Neural cell (in vitro differentiated cells): ENCODE results near the gene MRTFA. TPM values are rescaled to one million over a fixed set of nuclear protein-coding genes. Genes with fewer than 3 reads are reported as not detected.

Experiments used
- H2AFZ ChIP-seq: fragments of 200-600, 300-800 bp; sonication (generic), shearing (Covaris generic); 2 replicates; pipeline ENCODE4 v1.6.0; 2014; ENCODE audit warnings: low read depth, mild to moderate bottlenecking, antibody characterized with exemption, low read length, moderate library complexity
- H3F3A ChIP-seq: fragments of 200-600 bp; shearing (Covaris generic); 2 replicates; pipeline ENCODE4 v1.6.1; 2016; ENCODE audit warnings: mild to moderate bottlenecking, moderate library complexity, mixed read lengths, antibody characterized with exemption, low read length; ENCODE audit not compliant: insufficient read depth, poor library complexity, severe bottlenecking
- H3K27ac ChIP-seq: fragments of 200-600, 300-800 bp; sonication (generic), shearing (Covaris generic); 2 replicates; pipeline ENCODE4 v1.5.1; 2014; ENCODE audit warnings: mild to moderate bottlenecking, low read length, moderate library complexity
- H3K27me3 ChIP-seq: fragments of 300-800, 200-600 bp; sonication (generic), shearing (Covaris generic); 2 replicates; pipeline ENCODE4 v1.6.0; 2014; ENCODE audit warnings: mild to moderate bottlenecking, low read depth, low read length, moderate library complexity; ENCODE audit not compliant: insufficient read depth
- H3K36me3 ChIP-seq: fragments of 300-800, 200-600 bp; sonication (generic), shearing (Covaris generic); 2 replicates; pipeline ENCODE4 v1.5.1; 2014; ENCODE audit warnings: mild to moderate bottlenecking, antibody characterized with exemption, low read length, moderate library complexity; ENCODE audit not compliant: insufficient read depth
- H3K4me2 ChIP-seq: fragments of 300-800, 200-600 bp; sonication (generic), shearing (Covaris generic); 2 replicates; pipeline ENCODE4 v1.6.0; 2014; ENCODE audit warnings: mild to moderate bottlenecking, low read length
- H3K4me3 ChIP-seq: fragments of 300-800, 200-600 bp; sonication (generic), shearing (Covaris generic); 2 replicates; pipeline ENCODE4 v1.5.1; 2014; ENCODE audit warnings: mild to moderate bottlenecking, low read length, moderate library complexity
- H3K79me2 ChIP-seq: fragments of 200-600 bp; shearing (Covaris generic); replicated peaks from 2 replicates; pipeline ENCODE4 v1.6.0; 2014; ENCODE audit warnings: mild to moderate bottlenecking, low read length, moderate library complexity; ENCODE audit not compliant: insufficient read depth
- H3K9ac ChIP-seq: fragments of 300-800, 200-600 bp; sonication (generic), shearing (Covaris generic); 2 replicates; pipeline ENCODE4 v1.6.1; 2016; ENCODE audit warnings: mild to moderate bottlenecking, low read length, mixed read lengths
- H3K9me2 ChIP-seq: fragments of 200-600 bp; shearing (Covaris generic); 2 replicates; pipeline ENCODE4 v1.6.1; 2016; ENCODE audit warnings: mild to moderate bottlenecking, low read length, mixed read lengths; ENCODE audit not compliant: insufficient read depth
- H3K9me3 ChIP-seq: fragments of 200-600, 300-800 bp; sonication (generic), shearing (Covaris generic); 2 replicates; pipeline ENCODE4 v1.6.1; 2016; ENCODE audit warnings: mild to moderate bottlenecking, mixed run types, low read length, moderate library complexity, mixed read lengths
- H4K20me1 ChIP-seq: fragments of 200-600 bp; shearing (Covaris generic); 2 replicates; pipeline ENCODE4 v1.6.1; 2016; ENCODE audit warnings: mild to moderate bottlenecking, mixed run types; ENCODE audit not compliant: insufficient read depth
- EP300 ChIP-seq: fragments of 450-650 bp; conservative IDR thresholded peaks from 2 replicates; pipeline ENCODE4 v1.6.1; 2014; ENCODE audit warnings: antibody characterized with exemption, mild to moderate bottlenecking, moderate library complexity; ENCODE audit not compliant: poor library complexity, severe bottlenecking
- EZH2 ChIP-seq: fragments of 200-600, 300-800 bp; shearing (Covaris generic), sonication (generic); IDR thresholded peaks from 2 replicates; pipeline ENCODE4 v1.6.1; 2014; ENCODE audit warnings: antibody characterized with exemption, low read length, borderline replicate concordance, mild to moderate bottlenecking; ENCODE audit not compliant: insufficient read depth, poor library complexity, severe bottlenecking
- MXI1 ChIP-seq: fragments of 450-650 bp; conservative IDR thresholded peaks from 2 replicates; pipeline ENCODE4 v1.6.1; 2014; ENCODE audit warnings: antibody characterized with exemption, mild to moderate bottlenecking; ENCODE audit not compliant: poor library complexity, severe bottlenecking
- POLR2AphosphoS5 ChIP-seq: IDR thresholded peaks from 2 replicates; pipeline ENCODE4 v1.6.1; 2012
- RAD21 ChIP-seq: fragments of 450-650 bp; conservative IDR thresholded peaks from 2 replicates; pipeline ENCODE4 v1.6.1; 2014; ENCODE audit warnings: antibody characterized with exemption, mild to moderate bottlenecking, moderate library complexity
- SMC3 ChIP-seq: fragments of 450-650 bp; conservative IDR thresholded peaks from 2 replicates; pipeline ENCODE4 v1.6.1; 2014; ENCODE audit warnings: antibody characterized with exemption, mild to moderate bottlenecking, moderate library complexity; ENCODE audit not compliant: poor library complexity
- TAF1 ChIP-seq: IDR thresholded peaks from 2 replicates; pipeline ENCODE4 v1.6.1; 2012; ENCODE audit warnings: low read depth
- polyA plus RNA-seq: library from polyadenylated mRNA; depleted of rRNA; stranded (reverse); fragments of >200 nt; gene quantifications from 2 replicates; pipeline ENCODE4 v1.2.3, GENCODE V29; 2014
- TF ChIP-seq, protein P1 (sequence below): IDR thresholded peaks from 2 replicates; pipeline ENCODE4 v1.6.1; 2012; ENCODE audit warnings: borderline replicate concordance
- TF ChIP-seq, protein P2 (sequence below): fragments of 450-650 bp; IDR thresholded peaks from 2 replicates; pipeline ENCODE4 v1.5.1; 2014; ENCODE audit warnings: antibody characterized with exemption, mild to moderate bottlenecking, moderate library complexity; ENCODE audit not compliant: poor library complexity, severe bottlenecking

MRTFA gene
- polyA plus RNA-seq, 1 donor from 2014 or later: 19.3 TPM

DNA sequence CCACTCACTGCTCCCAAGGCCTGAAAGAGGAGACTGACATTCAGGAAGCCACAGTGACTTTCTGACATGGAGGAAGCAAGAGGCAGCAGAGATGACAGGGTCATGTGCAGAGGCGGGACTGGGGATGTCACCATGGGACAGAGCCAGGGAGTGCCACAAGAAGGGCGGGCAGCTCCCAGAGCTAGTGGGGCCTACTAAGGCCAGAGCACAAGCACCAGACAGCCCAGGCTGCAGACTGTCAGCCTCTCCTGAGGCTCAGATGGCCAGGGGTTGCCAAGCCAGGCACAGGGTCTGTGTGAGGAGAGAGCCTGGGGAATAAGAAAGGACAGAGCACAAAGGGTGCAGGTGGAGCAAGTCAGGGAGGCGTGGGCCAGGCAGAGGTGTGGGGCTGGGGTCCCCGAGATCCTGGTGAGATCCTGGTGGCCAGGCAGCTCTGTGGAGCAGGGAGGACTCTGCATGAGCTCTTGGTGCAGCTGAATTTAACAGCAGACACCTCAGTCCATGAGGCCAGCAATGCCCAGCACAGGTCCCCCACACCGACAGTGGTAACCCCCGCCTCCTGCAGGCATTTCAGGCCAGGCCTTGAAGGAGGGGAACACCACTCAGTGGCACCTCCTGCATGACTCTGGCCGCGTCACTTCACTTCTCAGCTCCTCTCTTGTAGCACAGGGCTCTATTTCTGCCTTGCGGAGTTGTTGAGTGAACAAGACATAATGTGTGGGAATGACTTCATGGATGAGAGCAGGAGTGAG lies 213.8 kb downstream of the MRTFA start:
- Histone ChIP-seq H3K4me3 (no peak overlapping the region), H3K9me2 (no peaks in the 10 kb centered on the region), H3K27me3 (no peaks in the 10 kb centered on the region), H3K9ac (no peak overlapping the region), H2AFZ (no peak overlapping the region), H3K9me3 (no peaks in the 10 kb centered on the region), H4K20me1 (no peaks in the 10 kb centered on the region), H3K4me2 (no peak overlapping the region), H3K36me3 (no peaks in the 10 kb centered on the region), H3K79me2 (no peaks in the 10 kb centered on the region), H3K27ac (no peak overlapping the region), H3F3A (no peaks in the 10 kb centered on the region)
- TF ChIP-seq TAF1 (no peak), POLR2AphosphoS5 (no peak), MXI1 (no peak), SMC3 (no peak), RAD21 (no peak)
- TF ChIP-seq, protein P1, sequence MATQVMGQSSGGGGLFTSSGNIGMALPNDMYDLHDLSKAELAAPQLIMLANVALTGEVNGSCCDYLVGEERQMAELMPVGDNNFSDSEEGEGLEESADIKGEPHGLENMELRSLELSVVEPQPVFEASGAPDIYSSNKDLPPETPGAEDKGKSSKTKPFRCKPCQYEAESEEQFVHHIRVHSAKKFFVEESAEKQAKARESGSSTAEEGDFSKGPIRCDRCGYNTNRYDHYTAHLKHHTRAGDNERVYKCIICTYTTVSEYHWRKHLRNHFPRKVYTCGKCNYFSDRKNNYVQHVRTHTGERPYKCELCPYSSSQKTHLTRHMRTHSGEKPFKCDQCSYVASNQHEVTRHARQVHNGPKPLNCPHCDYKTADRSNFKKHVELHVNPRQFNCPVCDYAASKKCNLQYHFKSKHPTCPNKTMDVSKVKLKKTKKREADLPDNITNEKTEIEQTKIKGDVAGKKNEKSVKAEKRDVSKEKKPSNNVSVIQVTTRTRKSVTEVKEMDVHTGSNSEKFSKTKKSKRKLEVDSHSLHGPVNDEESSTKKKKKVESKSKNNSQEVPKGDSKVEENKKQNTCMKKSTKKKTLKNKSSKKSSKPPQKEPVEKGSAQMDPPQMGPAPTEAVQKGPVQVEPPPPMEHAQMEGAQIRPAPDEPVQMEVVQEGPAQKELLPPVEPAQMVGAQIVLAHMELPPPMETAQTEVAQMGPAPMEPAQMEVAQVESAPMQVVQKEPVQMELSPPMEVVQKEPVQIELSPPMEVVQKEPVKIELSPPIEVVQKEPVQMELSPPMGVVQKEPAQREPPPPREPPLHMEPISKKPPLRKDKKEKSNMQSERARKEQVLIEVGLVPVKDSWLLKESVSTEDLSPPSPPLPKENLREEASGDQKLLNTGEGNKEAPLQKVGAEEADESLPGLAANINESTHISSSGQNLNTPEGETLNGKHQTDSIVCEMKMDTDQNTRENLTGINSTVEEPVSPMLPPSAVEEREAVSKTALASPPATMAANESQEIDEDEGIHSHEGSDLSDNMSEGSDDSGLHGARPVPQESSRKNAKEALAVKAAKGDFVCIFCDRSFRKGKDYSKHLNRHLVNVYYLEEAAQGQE: no peak

DNA sequence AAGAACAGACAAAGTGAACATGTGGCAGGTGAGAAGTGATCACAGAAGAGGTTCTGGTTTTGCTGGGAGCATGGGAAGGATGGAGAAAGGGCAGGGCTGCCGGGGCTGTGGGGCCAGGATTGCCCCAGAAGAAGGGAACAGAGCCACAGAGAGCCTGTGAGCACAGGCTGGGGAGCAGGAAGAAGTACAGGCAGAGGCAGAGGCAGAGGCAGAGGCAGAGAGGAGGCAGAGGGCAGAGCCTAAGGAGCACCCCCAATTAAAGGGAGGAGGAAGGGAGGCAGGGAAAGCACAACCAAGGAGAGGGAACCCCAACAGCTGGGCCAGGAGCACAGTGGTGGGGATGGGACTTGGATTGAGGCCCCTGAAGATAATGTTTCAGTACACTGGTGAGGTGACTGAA lies 214.6 kb downstream of the MRTFA start:
- Histone ChIP-seq H3K4me3 (no peak overlapping the region), H4K20me1 (no peaks in the 10 kb centered on the region), H3K9me2 (no peaks in the 10 kb centered on the region), H3K9ac (no peak overlapping the region), H3K9me3 (no peaks in the 10 kb centered on the region), H3K79me2 (no peaks in the 10 kb centered on the region), H3K27me3 (no peaks in the 10 kb centered on the region), H3K36me3 (no peaks in the 10 kb centered on the region), H3K4me2 (no peak overlapping the region), H2AFZ (no peak overlapping the region), H3F3A (no peaks in the 10 kb centered on the region), H3K27ac (no peak overlapping the region)
- TF ChIP-seq, protein P1: no peak
- TF ChIP-seq, protein P2, sequence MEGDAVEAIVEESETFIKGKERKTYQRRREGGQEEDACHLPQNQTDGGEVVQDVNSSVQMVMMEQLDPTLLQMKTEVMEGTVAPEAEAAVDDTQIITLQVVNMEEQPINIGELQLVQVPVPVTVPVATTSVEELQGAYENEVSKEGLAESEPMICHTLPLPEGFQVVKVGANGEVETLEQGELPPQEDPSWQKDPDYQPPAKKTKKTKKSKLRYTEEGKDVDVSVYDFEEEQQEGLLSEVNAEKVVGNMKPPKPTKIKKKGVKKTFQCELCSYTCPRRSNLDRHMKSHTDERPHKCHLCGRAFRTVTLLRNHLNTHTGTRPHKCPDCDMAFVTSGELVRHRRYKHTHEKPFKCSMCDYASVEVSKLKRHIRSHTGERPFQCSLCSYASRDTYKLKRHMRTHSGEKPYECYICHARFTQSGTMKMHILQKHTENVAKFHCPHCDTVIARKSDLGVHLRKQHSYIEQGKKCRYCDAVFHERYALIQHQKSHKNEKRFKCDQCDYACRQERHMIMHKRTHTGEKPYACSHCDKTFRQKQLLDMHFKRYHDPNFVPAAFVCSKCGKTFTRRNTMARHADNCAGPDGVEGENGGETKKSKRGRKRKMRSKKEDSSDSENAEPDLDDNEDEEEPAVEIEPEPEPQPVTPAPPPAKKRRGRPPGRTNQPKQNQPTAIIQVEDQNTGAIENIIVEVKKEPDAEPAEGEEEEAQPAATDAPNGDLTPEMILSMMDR: no peak
- no peak for TF ChIP-seq RAD21
- TF ChIP-seq SMC3: no peak
- no peak for TF ChIP-seq EZH2
- TF ChIP-seq POLR2AphosphoS5: no peak
- no peak for TF ChIP-seq TAF1
- TF ChIP-seq MXI1: no peak
- TF ChIP-seq EP300: no peak
